Cardiac muscle cell (in vitro differentiated cells and primary cell): ENCODE measurements around the gene CAMK2B. TPM values are rescaled to one million over a fixed set of nuclear protein-coding genes. Genes with fewer than 3 reads are reported as not detected.

Experiments used
- DNase-seq, 2 donors: peaks; one replicate each; pipeline versions ENCODE4 v3.0.0 to v3.0.0-alpha.2; 2010 to 2017; ENCODE audit warnings: low read depth in 1 of 2, low spot score in 1 of 2
- H3K27ac ChIP-seq: fragments of 200-600 bp; sonication (generic); 2 replicates; pipeline ENCODE4 v1.5.1; 2016
- H3K27me3 ChIP-seq: fragments of 200-600 bp; sonication (generic); 2 replicates; pipeline ENCODE4 v1.6.0; 2016; ENCODE audit warnings: control low read depth
- H3K36me3 ChIP-seq: fragments of 200-600 bp; sonication (generic); 2 replicates; pipeline ENCODE4 v1.5.1; 2016; ENCODE audit warnings: control low read depth
- H3K4me1 ChIP-seq: fragments of 200-600 bp; sonication (generic); 2 replicates; pipeline ENCODE4 v1.8.1; 2017; ENCODE audit warnings: low read depth, mild to moderate bottlenecking, mixed run types
- H3K4me3 ChIP-seq: fragments of 200-600 bp; sonication (generic); 2 replicates; pipeline ENCODE4 v1.5.1; 2016; ENCODE audit warnings: mild to moderate bottlenecking
- H3K9me3 ChIP-seq: fragments of 200-600 bp; sonication (generic); 2 replicates; pipeline ENCODE4 v1.5.1; 2017; ENCODE audit warnings: low read depth, mild to moderate bottlenecking, control low read depth
- polyA plus RNA-seq: library from polyadenylated mRNA; unstranded; fragments of >200 nt; fragmentation: Nextera tagmentation; extraction: Ambion mirVana; gene quantifications from 2 replicates; pipeline ENCODE4 v1.2.1, GENCODE V29; 2016
- total RNA-seq: library from RNA; depleted of rRNA; stranded (reverse); fragments of >200 nt; gene quantifications from 2 replicates; pipeline ENCODE4 v1.2.3, GENCODE V29; 2016
- TF ChIP-seq, protein P1 (sequence below): IDR thresholded peaks from 2 replicates; pipeline ENCODE4 v1.5.1; 2012; ENCODE audit warnings: low read depth, mild to moderate bottlenecking, low read length

The CAMK2B gene
- total and polyA plus RNA-seq, 2 experiments from 2014 or later = 7.7 to 17.7 TPM

DNA sequence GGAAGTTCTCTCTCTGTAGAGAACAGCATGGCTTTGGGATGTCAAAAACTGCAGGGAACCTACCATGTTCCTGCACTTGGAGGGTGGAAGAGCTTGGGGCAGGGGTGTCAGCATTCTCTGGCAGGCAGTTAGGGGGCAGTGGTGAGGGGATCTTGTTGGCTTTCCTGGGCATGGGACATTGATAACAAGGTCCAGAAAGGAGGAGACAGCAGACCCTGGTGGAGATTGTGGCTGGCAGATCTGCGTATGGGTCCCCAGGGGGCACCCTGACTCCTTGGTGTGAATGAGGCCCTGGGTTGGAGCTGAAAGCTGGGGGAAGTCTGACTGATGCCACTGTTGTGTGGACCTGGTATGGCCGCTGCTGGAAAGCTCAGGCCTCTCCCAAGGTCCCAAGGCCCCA is 22.9 kb upstream of the CAMK2B start:
- DNase-seq = peak; percentile 24 to 51
- TF ChIP-seq, protein P1, sequence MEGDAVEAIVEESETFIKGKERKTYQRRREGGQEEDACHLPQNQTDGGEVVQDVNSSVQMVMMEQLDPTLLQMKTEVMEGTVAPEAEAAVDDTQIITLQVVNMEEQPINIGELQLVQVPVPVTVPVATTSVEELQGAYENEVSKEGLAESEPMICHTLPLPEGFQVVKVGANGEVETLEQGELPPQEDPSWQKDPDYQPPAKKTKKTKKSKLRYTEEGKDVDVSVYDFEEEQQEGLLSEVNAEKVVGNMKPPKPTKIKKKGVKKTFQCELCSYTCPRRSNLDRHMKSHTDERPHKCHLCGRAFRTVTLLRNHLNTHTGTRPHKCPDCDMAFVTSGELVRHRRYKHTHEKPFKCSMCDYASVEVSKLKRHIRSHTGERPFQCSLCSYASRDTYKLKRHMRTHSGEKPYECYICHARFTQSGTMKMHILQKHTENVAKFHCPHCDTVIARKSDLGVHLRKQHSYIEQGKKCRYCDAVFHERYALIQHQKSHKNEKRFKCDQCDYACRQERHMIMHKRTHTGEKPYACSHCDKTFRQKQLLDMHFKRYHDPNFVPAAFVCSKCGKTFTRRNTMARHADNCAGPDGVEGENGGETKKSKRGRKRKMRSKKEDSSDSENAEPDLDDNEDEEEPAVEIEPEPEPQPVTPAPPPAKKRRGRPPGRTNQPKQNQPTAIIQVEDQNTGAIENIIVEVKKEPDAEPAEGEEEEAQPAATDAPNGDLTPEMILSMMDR = peak; percentile 48
- peaks cover 7% of the 10 kb centered on the region for H3K4me1 ChIP-seq
- no peaks in the 10 kb centered on the region for H3K36me3 ChIP-seq
- H3K9me3 ChIP-seq = no peaks in the 10 kb centered on the region
- peaks cover 8% of the 10 kb centered on the region for H3K27me3 ChIP-seq
- H3K27ac ChIP-seq = no peak overlapping the region
- no peak overlapping the region for H3K4me3 ChIP-seq

DNA sequence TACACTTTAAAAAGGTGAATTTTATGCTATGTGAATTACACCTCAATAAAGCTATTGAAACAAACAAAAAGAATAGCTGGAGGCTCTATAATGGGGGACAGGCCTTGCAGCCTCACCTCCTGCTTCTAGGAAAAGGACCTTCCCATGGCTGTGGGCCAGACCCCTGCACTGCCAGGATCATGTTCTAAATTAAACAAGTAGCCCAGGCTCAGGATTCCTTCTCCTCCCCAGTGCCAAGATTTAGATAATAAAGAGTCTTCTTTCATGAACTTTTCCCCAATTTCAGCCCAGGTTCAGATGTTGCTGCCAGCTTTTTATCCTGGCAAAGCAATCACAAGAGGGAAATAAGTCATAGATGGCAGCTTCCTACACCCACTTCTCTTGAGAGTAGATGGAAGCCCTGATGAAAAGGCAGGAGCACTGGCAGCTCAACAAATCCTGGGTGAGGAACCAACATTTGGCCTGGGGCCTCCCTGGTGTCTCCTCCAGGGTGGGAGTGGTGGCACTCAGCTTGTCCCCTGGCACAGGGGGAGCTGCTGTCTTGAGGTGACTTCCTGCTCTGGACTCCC is 22.2 kb upstream of the CAMK2B start:
- Histone ChIP-seq H3K27ac (no peak overlapping the region), H3K9me3 (no peaks in the 10 kb centered on the region), H3K27me3 (peaks cover 8% of the 10 kb centered on the region), H3K4me1 (peaks cover 7% of the 10 kb centered on the region), H3K4me3 (no peak overlapping the region), H3K36me3 (no peaks in the 10 kb centered on the region)
- DNase-seq = no peak
- TF ChIP-seq, protein P1 = no peak

DNA sequence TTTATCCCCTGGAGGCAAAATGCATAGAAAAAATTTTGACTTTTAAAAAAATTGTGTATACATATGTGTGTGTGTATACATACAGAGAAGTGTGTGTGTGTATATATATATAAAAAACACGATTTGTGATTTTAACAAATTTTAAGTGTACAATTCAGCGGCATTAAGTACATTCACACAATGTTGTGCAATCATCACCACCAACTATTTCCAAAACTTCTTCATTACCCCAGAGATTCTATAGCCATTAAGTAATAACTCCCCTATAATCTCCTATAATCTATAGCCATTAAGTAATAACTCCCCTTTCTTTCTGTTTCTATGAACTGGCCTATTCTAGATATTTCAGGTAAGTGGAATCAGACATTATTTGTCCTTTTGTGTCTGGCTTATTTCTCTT is 20.7 kb upstream of the CAMK2B start:
- DNase-seq = no peak
- Histone ChIP-seq H3K4me3 (no peak overlapping the region), H3K4me1 (peaks cover 7% of the 10 kb centered on the region), H3K27me3 (peaks cover 8% of the 10 kb centered on the region), H3K9me3 (no peaks in the 10 kb centered on the region), H3K36me3 (no peaks in the 10 kb centered on the region), H3K27ac (no peak overlapping the region)
- TF ChIP-seq, protein P1 = no peak

DNA sequence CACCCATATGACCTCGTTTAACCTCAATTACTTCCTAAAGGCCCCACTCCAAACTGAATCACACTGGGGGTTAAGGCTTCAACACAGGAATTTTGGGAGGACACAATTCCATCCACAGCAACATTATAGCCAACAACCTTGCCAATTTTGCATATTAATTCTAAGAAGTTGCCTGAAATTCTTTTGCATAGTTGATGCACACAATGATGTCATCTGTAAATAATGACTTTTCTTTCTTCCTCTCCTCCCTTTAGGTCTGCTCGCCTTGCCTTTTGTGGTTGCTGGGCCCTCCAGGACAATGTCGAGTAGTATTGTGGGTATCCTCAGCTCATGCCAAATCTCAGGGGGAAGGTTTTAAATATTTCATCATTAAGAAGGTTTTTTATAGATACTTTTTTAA is 16.0 kb upstream of the CAMK2B start:
- Histone ChIP-seq H3K4me1 (no peaks in the 10 kb centered on the region), H3K36me3 (no peaks in the 10 kb centered on the region), H3K4me3 (no peak overlapping the region), H3K9me3 (no peaks in the 10 kb centered on the region), H3K27me3 (peaks cover 8% of the 10 kb centered on the region), H3K27ac (no peak overlapping the region)
- no peak for DNase-seq
- TF ChIP-seq, protein P1 = no peak

DNA sequence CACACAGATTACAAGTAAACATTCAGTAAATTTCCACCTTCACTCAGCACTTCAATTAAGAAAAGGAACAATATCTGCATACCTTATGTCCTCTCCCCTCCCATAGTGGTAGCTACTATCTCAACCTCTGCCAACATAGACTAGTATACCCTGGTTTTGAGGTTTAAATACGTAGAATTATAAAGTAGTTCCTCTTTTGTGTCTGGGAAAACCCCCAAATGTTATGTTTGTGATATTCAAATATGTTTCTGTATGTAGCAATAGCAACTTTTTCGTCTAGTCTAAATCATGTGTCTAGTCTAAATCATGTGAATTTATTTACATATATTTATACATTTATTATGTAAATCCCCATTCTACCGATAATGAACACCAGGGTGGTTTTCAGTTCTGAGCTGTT is 13.2 kb upstream of the CAMK2B start:
- H3K9me3 ChIP-seq = no peaks in the 10 kb centered on the region
- H3K27me3 ChIP-seq = no peaks in the 10 kb centered on the region
- no peak for DNase-seq
- TF ChIP-seq, protein P1 = no peak
- H3K4me3 ChIP-seq = no peak overlapping the region
- H3K27ac ChIP-seq = no peak overlapping the region
- no peaks in the 10 kb centered on the region for H3K36me3 ChIP-seq
- H3K4me1 ChIP-seq = peaks cover 5% of the 10 kb centered on the region

DNA sequence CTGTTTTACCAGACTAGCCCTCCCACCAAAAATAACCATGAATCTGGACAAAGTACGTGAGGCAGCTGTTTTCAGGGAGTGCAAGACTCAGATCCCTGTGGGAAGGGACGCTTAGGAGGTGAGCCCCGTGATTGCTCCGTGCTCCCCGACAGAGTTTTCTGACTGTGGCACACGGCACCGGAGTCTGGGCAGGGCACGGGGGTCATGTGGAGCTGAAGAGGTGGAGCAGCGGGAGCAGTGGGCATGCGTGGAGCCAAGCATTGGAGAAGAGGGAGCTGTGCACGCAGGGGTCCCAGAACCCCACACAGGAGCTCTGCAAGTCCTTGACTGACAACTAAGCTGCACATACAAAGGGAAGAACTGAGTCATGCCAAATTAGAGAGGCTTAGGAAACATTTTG is 11.1 kb upstream of the CAMK2B start:
- no peaks in the 10 kb centered on the region for H3K27me3 ChIP-seq
- TF ChIP-seq, protein P1 = no peak
- no peak for DNase-seq

More for the DNA sequence above, 11.1 kb upstream of the CAMK2B start:
- Histone ChIP-seq H3K9me3 (no peaks in the 10 kb centered on the region), H3K27ac (no peak overlapping the region), H3K4me3 (no peak overlapping the region), H3K36me3 (no peaks in the 10 kb centered on the region), H3K4me1 (peaks cover 13% of the 10 kb centered on the region)
